Lower lobe of right lung (tissue), 2 donors: ENCODE measurements around the gene AFG1L. TPM values are rescaled to one million over a fixed set of nuclear protein-coding genes. Genes with fewer than 3 reads are reported as not detected.
A peak's percentile ranks its signal among the peaks of the same experiment; 100 is the strongest.

Experiments used
- ATAC-seq, 2 donors: fragments of 200-7000 bp; cut with Tn5 transposase; one replicate each; pipeline ENCODE4 v1.9.1; 2020 to 2022; ENCODE audit warnings: mild to moderate bottlenecking in 2 of 2, moderate library complexity in 2 of 2
- DNase-seq: peaks from one replicate; pipeline ENCODE4 v3.0.0-alpha.2; 2020
- H3K27ac ChIP-seq: fragments of 200-600 bp; one replicate; pipeline ENCODE4 v1.8.0; 2022
- H3K27me3 ChIP-seq: fragments of 200-600 bp; one replicate; pipeline ENCODE4 v1.8.0; 2022; ENCODE audit warnings: low read depth
- H3K36me3 ChIP-seq: fragments of 200-600 bp; one replicate; pipeline ENCODE4 v1.8.0; 2022; ENCODE audit warnings: mild to moderate bottlenecking
- H3K4me1 ChIP-seq: fragments of 200-600 bp; one replicate; pipeline ENCODE4 v1.8.0; 2022
- H3K4me3 ChIP-seq: fragments of 200-600 bp; one replicate; pipeline ENCODE4 v1.8.0; 2022; ENCODE audit warnings: mild to moderate bottlenecking
- H3K9me3 ChIP-seq: fragments of 200-600 bp; one replicate; pipeline ENCODE4 v1.8.0; 2022
- CTCF ChIP-seq: fragments of 200-600 bp; IDR thresholded peaks from one replicate; pipeline ENCODE4 v1.8.0; 2022; ENCODE audit warnings: antibody characterized with exemption, mild to moderate bottlenecking
- intact Hi-C: fragments of 100-400 bp; cut with DNase I; formaldehyde crosslinking; loops from one replicate; pipeline ENCODE4 v1.11.0; 2022
- total RNA-seq: library from RNA; stranded (reverse); fragmentation: NEBNext Ultra II Directional; extraction: Animal tissue kit (Norgen Biotek cat#: 25700); gene quantifications from one replicate; pipeline ENCODE4 v1.2.1, GENCODE V29; 2021
- donor health status: DM: no; HTN: yes; CAD: no; lungs with severe emphysema.

The AFG1L gene
- total RNA-seq, 1 donor from 2014 or later, result 7.4 TPM

GRCh38 chr6:108363889-108364313 is 69.0 kb downstream of the AFG1L start:
- no peak for TF ChIP-seq CTCF
- peak in 1 of 2 donors; percentile 60 for ATAC-seq
- no peaks in the 10 kb centered on the region for H3K4me1 ChIP-seq
- H3K27ac ChIP-seq, result no peak overlapping the region
- H3K36me3 ChIP-seq, result no peaks in the 10 kb centered on the region
- DNase-seq, result no peak
- H3K9me3 ChIP-seq, result no peaks in the 10 kb centered on the region
- H3K27me3 ChIP-seq, result no peaks in the 10 kb centered on the region
- no peak overlapping the region for H3K4me3 ChIP-seq
- intact Hi-C loops, result no loop called here

- DNase-seq, result no peak
- no peak for TF ChIP-seq CTCF
- H3K36me3 ChIP-seq, result no peaks in the 10 kb centered on the region
- ATAC-seq, result no peak
- no peak overlapping the region for H3K27ac ChIP-seq
- H3K4me3 ChIP-seq, result no peak overlapping the region
- no peaks in the 10 kb centered on the region for H3K9me3 ChIP-seq
- H3K4me1 ChIP-seq, result no peaks in the 10 kb centered on the region
- H3K27me3 ChIP-seq, result no peaks in the 10 kb centered on the region
- intact Hi-C loops, result no loop called here
These were observed 69.6 kb downstream of the AFG1L start for GRCh38 chr6:108364470-108364869.

- Histone ChIP-seq H3K36me3 (no peaks in the 10 kb centered on the region), H3K4me3 (no peak overlapping the region), H3K27ac (no peak overlapping the region), H3K9me3 (no peaks in the 10 kb centered on the region), H3K27me3 (no peaks in the 10 kb centered on the region), H3K4me1 (no peaks in the 10 kb centered on the region)
- no peak for TF ChIP-seq CTCF
- ATAC-seq (no peak), DNase-seq (no peak)
- intact Hi-C loops, result no loop called here
These were observed 70.6 kb downstream of the AFG1L start for GRCh38 chr6:108365478-108365877.

- TF ChIP-seq CTCF, result no peak
- Histone ChIP-seq H3K9me3 (no peaks in the 10 kb centered on the region), H3K4me1 (no peaks in the 10 kb centered on the region), H3K27me3 (no peaks in the 10 kb centered on the region), H3K27ac (no peak overlapping the region), H3K36me3 (no peaks in the 10 kb centered on the region), H3K4me3 (no peak overlapping the region)
- no peak for DNase-seq
- no peak for ATAC-seq
- intact Hi-C loops, result no loop called here
These were observed 71.4 kb downstream of the AFG1L start for GRCh38 chr6:108366236-108366635.

GRCh38 chr6:108368431-108369030 is 73.7 kb downstream of the AFG1L start:
- no peaks in the 10 kb centered on the region for H3K36me3 ChIP-seq
- no peak for TF ChIP-seq CTCF

GRCh38 chr6:108380876-108381275 is 86.0 kb downstream of the AFG1L start:
- no peak overlapping the region for H3K4me3 ChIP-seq
- H3K36me3 ChIP-seq, result no peaks in the 10 kb centered on the region
- no peaks in the 10 kb centered on the region for H3K9me3 ChIP-seq
- TF ChIP-seq CTCF, result no peak
- no peaks in the 10 kb centered on the region for H3K4me1 ChIP-seq
- no peak for DNase-seq
- no peak overlapping the region for H3K27ac ChIP-seq
- intact Hi-C loops, result no loop called here
- no peak for ATAC-seq
- H3K27me3 ChIP-seq, result no peaks in the 10 kb centered on the region

More at GRCh38 chr6:108368431-108369030, 73.7 kb downstream of the AFG1L start:
- no peak overlapping the region for H3K27ac ChIP-seq
- no peaks in the 10 kb centered on the region for H3K4me1 ChIP-seq
- no peak overlapping the region for H3K4me3 ChIP-seq
- no peak for ATAC-seq
- DNase-seq, result no peak
- no peaks in the 10 kb centered on the region for H3K27me3 ChIP-seq
- intact Hi-C loops, result no loop called here
- no peaks in the 10 kb centered on the region for H3K9me3 ChIP-seq
